ENCODE data around the gene KLF11. TPM values are rescaled to one million over a fixed set of nuclear protein-coding genes. Genes with fewer than 3 reads are reported as not detected.

KLF11 gene
- total and polyA plus RNA-seq, 2 donors (not counting 3 experiments of a cell fraction or from before 2014, with no cell fraction given): 10.5 to 11.3 TPM

DNA sequence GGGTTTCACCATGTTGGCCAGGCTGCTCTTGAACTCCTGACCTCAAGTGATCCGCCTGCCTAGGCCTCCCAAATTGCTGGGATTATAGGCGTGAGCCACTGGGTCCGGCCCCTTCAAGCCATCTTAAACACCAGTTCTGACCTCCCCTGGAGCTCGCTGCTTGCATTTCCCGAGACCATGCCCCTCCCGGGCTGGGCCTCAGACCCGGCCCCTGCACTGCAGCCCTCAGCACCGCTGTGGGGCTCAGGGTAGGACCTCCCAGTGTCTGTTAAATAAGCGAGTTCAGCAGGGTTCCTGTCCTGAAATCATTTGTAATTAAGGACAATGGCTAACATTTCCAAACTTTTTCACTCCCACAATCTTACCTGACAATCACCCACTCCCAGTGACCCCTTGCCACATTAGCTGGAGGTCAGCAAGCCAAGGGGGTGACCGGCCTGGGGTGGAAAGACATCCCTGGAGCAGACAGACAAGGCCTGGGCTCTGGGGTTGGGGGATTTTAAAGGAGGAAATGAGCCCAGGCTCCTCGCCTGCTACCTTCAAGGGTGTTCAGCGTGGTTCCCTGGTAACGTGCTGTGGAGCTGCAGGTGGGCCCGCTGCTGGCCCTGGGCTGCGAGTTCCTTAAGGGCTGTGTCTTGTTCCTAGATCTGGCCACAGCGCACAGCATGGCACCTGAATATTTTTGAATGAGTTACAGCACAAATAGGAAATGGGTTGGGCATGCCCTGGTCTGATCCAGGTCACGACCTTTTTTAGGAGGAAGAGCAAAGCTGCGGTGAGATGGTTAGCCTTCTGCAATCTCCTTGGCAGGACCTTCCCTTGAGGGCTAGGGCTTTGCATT lies 21.8 kb downstream of the KLF11 start:
- Histone ChIP-seq H3K9me1 (replicated peaks; ENCODE audit: control insufficient read depth, extremely low read depth, insufficient read depth, low read length) (no peaks in the 10 kb centered on the region), H3K4me1 (ENCODE audit: control insufficient read depth, extremely low read depth, insufficient read depth, low read length) (no peaks in the 10 kb centered on the region), H3K4me3 (replicated peaks in 1 of 3; ENCODE audit: insufficient read depth in 1 of 3, low read depth in 1 of 3, low read length in 3 of 3) (no peak overlapping the region), H3K36me3 (ENCODE audit: control insufficient read depth in 2 of 2, extremely low read depth in 1 of 2, insufficient read depth in 2 of 2, low read length in 2 of 2) (no peaks in the 10 kb centered on the region), H3K4me2 (ENCODE audit: insufficient read depth, low read length) (no peak overlapping the region), H2AFZ (ENCODE audit: low read depth, low read length) (no peak overlapping the region), H3K27me3 (ENCODE audit: control insufficient read depth in 2 of 2, insufficient read depth in 2 of 2, low read length in 2 of 2) (no peaks in the 10 kb centered on the region), H3K9me3 (replicated peaks; ENCODE audit: control insufficient read depth, insufficient read depth, low read length) (no peaks in the 10 kb centered on the region), H3K27ac (ENCODE audit: insufficient read depth, low read depth, low read length) (no peak overlapping the region), H3K79me2 (ENCODE audit: control insufficient read depth, insufficient read depth, low read length) (no peaks in the 10 kb centered on the region), H3K9ac (replicated peaks; ENCODE audit: extremely low read depth, insufficient read depth, low read length) (no peak overlapping the region), H4K20me1 (replicated peaks; ENCODE audit: control insufficient read depth, extremely low read depth, insufficient read depth, low read length) (no peaks in the 10 kb centered on the region)
- DNase-seq (ENCODE audit: low read depth, low spot score) (no peak), FAIRE-seq (no peak)
- no TSS peak for BruUV-seq (replicated peaks)
- ChIA-PET CTCF (interaction anchor here (1.3 to 1.7 kb wide), 3 partner anchors 8 to 344 kb away, joined by 3 to 6 read pairs (median 5); no protein-coding TSS in a partner anchor), POLR2A (no interaction called here)
- dilution Hi-C loops (cut with MboI; ENCODE audit: extremely low pct_ligation_motif_present, low sequenced_read_pairs): no loop called here
- intact Hi-C loops (cut with micrococcal nuclease): no loop called here
- TF ChIP-seq MYC (IDR thresholded peaks at IDR 0.05; ENCODE audit: low read depth, low read length): no peak
- no peak for TF ChIP-seq JUN (IDR thresholded peaks at IDR 0.05; ENCODE audit: borderline replicate concordance, insufficient read depth, insufficient read length, low read depth)
- TF ChIP-seq FOS (IDR thresholded peaks at IDR 0.05; ENCODE audit: borderline replicate concordance, insufficient read depth, low read length): no peak

DNA sequence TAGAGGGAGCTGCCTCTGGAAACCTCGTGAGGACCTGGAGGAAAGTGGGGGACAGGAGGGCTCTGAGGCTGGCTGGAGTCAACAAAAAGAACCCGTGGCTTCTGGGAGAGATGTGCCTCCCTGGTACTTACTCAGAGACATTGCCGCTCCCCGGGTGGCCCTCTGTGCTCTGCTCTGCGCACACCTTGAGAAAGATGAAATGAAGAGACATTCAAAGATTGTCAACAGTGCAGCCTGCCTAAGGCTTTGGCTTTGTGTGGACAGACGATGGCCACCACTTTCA lies 22.4 kb downstream of the KLF11 start:
- H4K20me1 ChIP-seq (replicated peaks; ENCODE audit: control insufficient read depth, extremely low read depth, insufficient read depth, low read length): no peaks in the 10 kb centered on the region
- TF ChIP-seq POLR2A (IDR thresholded peaks at IDR 0.05; ENCODE audit: low read depth, low read length) (no peak), EZH2 (IDR thresholded peaks at IDR 0.05; ENCODE audit: borderline replicate concordance, low read depth, low read length, severe bottlenecking) (no peak), JUN (IDR thresholded peaks at IDR 0.05; ENCODE audit: borderline replicate concordance, insufficient read depth, insufficient read length, low read depth) (no peak), GATA2 (IDR thresholded peaks at IDR 0.05; ENCODE audit: insufficient read depth, insufficient read length, low read depth, low read length) (no peak)
- dilution Hi-C loops (cut with MboI; ENCODE audit: extremely low pct_ligation_motif_present, low sequenced_read_pairs) (no loop called here), intact Hi-C loops (cut with micrococcal nuclease) (no loop called here)
- H3K27ac ChIP-seq (ENCODE audit: insufficient read depth, low read depth, low read length): no peak overlapping the region
- no peaks in the 10 kb centered on the region for H3K4me1 ChIP-seq (ENCODE audit: control insufficient read depth, extremely low read depth, insufficient read depth, low read length)
- no peaks in the 10 kb centered on the region for H3K9me1 ChIP-seq (replicated peaks; ENCODE audit: control insufficient read depth, extremely low read depth, insufficient read depth, low read length)
- no peak overlapping the region for H3K9ac ChIP-seq (replicated peaks; ENCODE audit: extremely low read depth, insufficient read depth, low read length)
- ChIA-PET CTCF (interaction anchor here (1.0 to 1.7 kb wide), 4 partner anchors 9 to 343 kb away, joined by 3 to 6 read pairs (median 5); partner anchors contain the start of gene CYS1), POLR2A (no interaction called here)
- BruUV-seq (replicated peaks): no TSS peak
- DNase-seq (ENCODE audit: low read depth, low spot score): no peak
- H3K79me2 ChIP-seq (ENCODE audit: control insufficient read depth, insufficient read depth, low read length): no peaks in the 10 kb centered on the region
- no peak overlapping the region for H3K4me2 ChIP-seq (ENCODE audit: insufficient read depth, low read length)
- no peak for FAIRE-seq
- H2AFZ ChIP-seq (ENCODE audit: low read depth, low read length): no peak overlapping the region
- H3K9me3 ChIP-seq (replicated peaks; ENCODE audit: control insufficient read depth, insufficient read depth, low read length): no peaks in the 10 kb centered on the region
- H3K36me3 ChIP-seq (ENCODE audit: control insufficient read depth in 2 of 2, extremely low read depth in 1 of 2, insufficient read depth in 2 of 2, low read length in 2 of 2): no peaks in the 10 kb centered on the region
- no peaks in the 10 kb centered on the region for H3K27me3 ChIP-seq (ENCODE audit: control insufficient read depth in 2 of 2, insufficient read depth in 2 of 2, low read length in 2 of 2)
- no peak overlapping the region for H3K4me3 ChIP-seq (replicated peaks in 1 of 3; ENCODE audit: insufficient read depth in 1 of 3, low read depth in 1 of 3, low read length in 3 of 3)

Data from endothelial cell of umbilical vein (primary cell).